Tibial artery (tissue), 4 donors: ENCODE results near the gene LILRB2.
"Not testable (repeated sequence)": the region's sequence is repeated elsewhere in the genome, so short reads cannot be mapped to it uniquely, and the experiment has no call there.

Experiments used
- DNase-seq, 2 donors: peaks; one replicate each; pipeline ENCODE4 v3.0.0-alpha.2; 2019
- H3K27ac ChIP-seq, 2 donors: fragments of 200-600 bp; sonication (generic) in 1 of 2; 1 replicate in 1 of 2; 2 replicates in 1 of 2; pipeline ENCODE4 v1.5.1; 2018 to 2019; ENCODE audit warnings: mild to moderate bottlenecking in 1 of 2
- H3K27me3 ChIP-seq, 2 donors: fragments of 200-600 bp; sonication (generic) in 1 of 2; one replicate each; pipeline versions ENCODE4 v1.5.1 to v1.6.0; 2016 to 2019
- H3K36me3 ChIP-seq, 3 donors: fragments of 200-600 bp; sonication (generic) in 2 of 3; one replicate each; pipeline ENCODE4 v1.5.1; 2016 to 2019; ENCODE audit warnings: mild to moderate bottlenecking in 2 of 3
- H3K4me1 ChIP-seq, 4 donors: fragments of 200-600 bp; sonication (generic) in 2 of 4; 1 replicate in 3 of 4; 2 replicates in 1 of 4; pipeline ENCODE4 v1.5.1; 2016 to 2019
- H3K4me3 ChIP-seq, 2 donors: fragments of 200-600 bp; sonication (generic) in 1 of 2; 1 replicate in 1 of 2; 2 replicates in 1 of 2; pipeline ENCODE4 v1.5.1; 2018 to 2019; ENCODE audit warnings: mild to moderate bottlenecking in 2 of 2
- H3K9me3 ChIP-seq, 3 donors: fragments of 200-600 bp; sonication (generic) in 1 of 3; one replicate each; pipeline ENCODE4 v1.5.1; 2016 to 2019
- CTCF ChIP-seq, 2 experiments: fragments of 200-600 bp in 1 of 2; fragments of 450-650 bp in 1 of 2; IDR thresholded peaks; one replicate each; pipeline ENCODE4 v1.5.1; 2017 to 2019; ENCODE audit warnings: antibody characterized with exemption in 2 of 2, mild to moderate bottlenecking in 1 of 2, moderate library complexity in 1 of 2
- intact Hi-C: fragments of 100-400 bp; cut with DNase I; formaldehyde crosslinking; loops from one replicate; pipeline ENCODE4 v1.15.0; 2023; ENCODE audit warnings: low total_unique reads

The LILRB2 gene

GRCh38 chr19:54282686-54283470 lies 2.0 kb upstream of the LILRB2 start:
- Histone ChIP-seq H3K4me1 (no peaks in the 10 kb centered on the region), H3K36me3 (no peaks in the 10 kb centered on the region), H3K9me3 (no peaks in the 10 kb centered on the region), H3K27ac (no peak overlapping the region), H3K27me3 (peaks cover 0 to 20% of the 10 kb centered on the region in 2 donors), H3K4me3 (no peak overlapping the region)
- intact Hi-C loops, result loop anchor here (5.0 kb wide), 1 partner anchor 304 kb away; no protein-coding TSS in a partner anchor
- DNase-seq, result no peak
- no peak for TF ChIP-seq CTCF (IDR thresholded peaks at IDR 0.05)

GRCh38 chr19:54281729-54282075 lies 792 bp upstream of the LILRB2 start:
- not testable (repeated sequence) for H3K9me3 ChIP-seq, H3K4me3 ChIP-seq, H3K27ac ChIP-seq, H3K36me3 ChIP-seq, DNase-seq, H3K4me1 ChIP-seq
- intact Hi-C loops, result loop anchor here (5.0 kb wide), 1 partner anchor 306 kb away; no protein-coding TSS in a partner anchor
- H3K27me3 ChIP-seq, result peaks cover 0 to 25% of the 10 kb centered on the region in 2 donors

GRCh38 chr19:54280441-54280840 lies 469 bp downstream of the LILRB2 start:
- DNase-seq, result peak in 1 of 2 donors; percentile 41
- not testable (repeated sequence) for H3K4me1 ChIP-seq, H3K9me3 ChIP-seq, H3K4me3 ChIP-seq, H3K36me3 ChIP-seq, H3K27ac ChIP-seq
- intact Hi-C loops, result loop anchor here (5.0 kb wide), 1 partner anchor 307 kb away; no protein-coding TSS in a partner anchor
- peaks cover 0 to 27% of the 10 kb centered on the region in 2 donors for H3K27me3 ChIP-seq

- H3K27ac ChIP-seq, H3K36me3 ChIP-seq, H3K4me3 ChIP-seq, DNase-seq, H3K4me1 ChIP-seq, H3K9me3 ChIP-seq: not testable (repeated sequence)
- intact Hi-C loops, result loop anchor here (5.0 kb wide), 1 partner anchor 307 kb away; no protein-coding TSS in a partner anchor
- H3K27me3 ChIP-seq, result peaks cover 0 to 27% of the 10 kb centered on the region in 2 donors
Measured at GRCh38 chr19:54280025-54280424, 885 bp downstream of the LILRB2 start.

- DNase-seq, result no peak
- no peak for TF ChIP-seq CTCF (IDR thresholded peaks at IDR 0.05)
- no peaks in the 10 kb centered on the region for H3K36me3 ChIP-seq
- intact Hi-C loops, result no loop called here
- H3K27me3 ChIP-seq, result peaks cover 0 to 27% of the 10 kb centered on the region in 2 donors
- no peaks in the 10 kb centered on the region for H3K4me1 ChIP-seq
- H3K4me3 ChIP-seq, result no peak overlapping the region
- no peak overlapping the region for H3K27ac ChIP-seq
- H3K9me3 ChIP-seq, result no peaks in the 10 kb centered on the region
Measured at GRCh38 chr19:54279406-54279962, 1.4 kb downstream of the LILRB2 start.

- H3K36me3 ChIP-seq, intact Hi-C loops, H3K4me3 ChIP-seq, H3K9me3 ChIP-seq, H3K27ac ChIP-seq, DNase-seq, H3K4me1 ChIP-seq: not testable (repeated sequence)
- H3K27me3 ChIP-seq, result peaks cover 0 to 27% of the 10 kb centered on the region in 2 donors
Measured at GRCh38 chr19:54278571-54279195, 2.2 kb downstream of the LILRB2 start.

- DNase-seq, H3K4me3 ChIP-seq, H3K4me1 ChIP-seq, H3K36me3 ChIP-seq, H3K9me3 ChIP-seq, H3K27ac ChIP-seq, intact Hi-C loops: not testable (repeated sequence)
- peaks cover 0 to 27% of the 10 kb centered on the region in 2 donors for H3K27me3 ChIP-seq
Measured at GRCh38 chr19:54278056-54278455, 2.9 kb downstream of the LILRB2 start.

GRCh38 chr19:54277111-54277615 lies 3.7 kb downstream of the LILRB2 start:
- H3K36me3 ChIP-seq, H3K27ac ChIP-seq, DNase-seq, H3K4me1 ChIP-seq, H3K9me3 ChIP-seq, H3K4me3 ChIP-seq, intact Hi-C loops: not testable (repeated sequence)
- peaks cover 0 to 27% of the 10 kb centered on the region in 2 donors for H3K27me3 ChIP-seq
